ENCODE data around the gene ID3. TPM values are rescaled to one million over a fixed set of nuclear protein-coding genes. Genes with fewer than 3 reads are reported as not detected.

The ID3 gene
- total RNA-seq, 1 donor: 32.4 TPM

DNA sequence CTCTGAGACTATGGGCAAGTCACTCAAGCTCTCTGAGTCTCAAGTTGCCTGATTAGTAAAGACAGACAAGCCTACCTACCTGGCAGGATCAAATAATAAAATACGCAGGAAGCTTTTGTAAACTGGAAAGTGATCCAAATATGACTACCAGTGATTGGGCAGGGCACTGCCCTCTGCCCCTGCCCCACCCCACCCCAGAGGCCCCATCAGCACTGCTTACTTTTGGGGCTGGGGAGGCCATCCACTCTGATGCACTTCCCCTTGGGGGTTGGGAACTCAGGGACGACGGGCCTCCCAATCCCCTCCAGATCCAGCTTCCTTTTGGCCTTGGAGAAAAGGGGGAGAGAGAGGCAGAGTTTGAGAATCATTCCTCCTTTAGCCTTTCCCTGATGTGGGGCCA lies 35.1 kb downstream of the ID3 start:
- TF ChIP-seq, protein P1, sequence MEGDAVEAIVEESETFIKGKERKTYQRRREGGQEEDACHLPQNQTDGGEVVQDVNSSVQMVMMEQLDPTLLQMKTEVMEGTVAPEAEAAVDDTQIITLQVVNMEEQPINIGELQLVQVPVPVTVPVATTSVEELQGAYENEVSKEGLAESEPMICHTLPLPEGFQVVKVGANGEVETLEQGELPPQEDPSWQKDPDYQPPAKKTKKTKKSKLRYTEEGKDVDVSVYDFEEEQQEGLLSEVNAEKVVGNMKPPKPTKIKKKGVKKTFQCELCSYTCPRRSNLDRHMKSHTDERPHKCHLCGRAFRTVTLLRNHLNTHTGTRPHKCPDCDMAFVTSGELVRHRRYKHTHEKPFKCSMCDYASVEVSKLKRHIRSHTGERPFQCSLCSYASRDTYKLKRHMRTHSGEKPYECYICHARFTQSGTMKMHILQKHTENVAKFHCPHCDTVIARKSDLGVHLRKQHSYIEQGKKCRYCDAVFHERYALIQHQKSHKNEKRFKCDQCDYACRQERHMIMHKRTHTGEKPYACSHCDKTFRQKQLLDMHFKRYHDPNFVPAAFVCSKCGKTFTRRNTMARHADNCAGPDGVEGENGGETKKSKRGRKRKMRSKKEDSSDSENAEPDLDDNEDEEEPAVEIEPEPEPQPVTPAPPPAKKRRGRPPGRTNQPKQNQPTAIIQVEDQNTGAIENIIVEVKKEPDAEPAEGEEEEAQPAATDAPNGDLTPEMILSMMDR (IDR thresholded peaks at IDR 0.05; ENCODE audit: insufficient read depth, low read depth, low read length): no peak
- DNase-seq (ENCODE audit: low read depth): no peak
- H3K4me3 ChIP-seq (ENCODE audit: low read depth, low read length): no peak overlapping the region

DNA sequence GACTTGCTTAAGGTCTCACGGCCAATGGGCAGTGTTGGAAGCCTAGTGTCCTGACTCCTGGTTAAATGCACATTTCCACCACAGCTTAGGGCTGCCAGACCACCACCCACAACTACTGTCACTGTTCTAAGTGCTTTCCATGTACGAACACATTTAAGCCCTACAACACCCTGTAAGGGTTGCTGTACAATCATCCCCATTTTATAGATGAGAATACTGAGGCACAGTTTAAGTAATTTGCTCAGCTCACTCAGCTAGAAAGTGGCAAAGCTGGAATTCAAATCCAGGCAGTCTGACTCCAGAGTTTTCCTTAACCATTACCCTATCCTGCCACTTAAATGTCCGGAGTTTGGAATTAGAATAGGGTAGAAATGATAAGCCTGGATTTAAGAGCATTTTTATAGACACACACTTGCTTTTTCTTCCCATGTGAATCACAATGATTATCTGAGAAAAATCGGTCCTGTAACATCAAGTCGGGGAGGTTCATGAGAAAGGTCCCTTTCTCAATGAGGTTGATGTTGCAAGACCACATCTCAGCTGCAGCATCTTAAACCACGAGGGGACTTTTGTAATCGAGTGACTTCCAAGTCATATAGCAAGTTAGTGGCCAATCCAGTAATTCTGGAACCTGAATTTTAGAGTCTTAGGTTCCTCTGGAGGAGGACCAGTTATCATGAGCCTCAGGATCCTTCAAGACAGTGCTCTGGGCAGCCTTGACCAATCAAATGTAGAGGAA lies 36.9 kb downstream of the ID3 start:
- TF ChIP-seq, protein P1 (IDR thresholded peaks at IDR 0.05; ENCODE audit: insufficient read depth, low read depth, low read length): no peak
- no peak overlapping the region for H3K4me3 ChIP-seq (ENCODE audit: low read depth, low read length)
- DNase-seq (ENCODE audit: low read depth): peak; percentile 78

DNA sequence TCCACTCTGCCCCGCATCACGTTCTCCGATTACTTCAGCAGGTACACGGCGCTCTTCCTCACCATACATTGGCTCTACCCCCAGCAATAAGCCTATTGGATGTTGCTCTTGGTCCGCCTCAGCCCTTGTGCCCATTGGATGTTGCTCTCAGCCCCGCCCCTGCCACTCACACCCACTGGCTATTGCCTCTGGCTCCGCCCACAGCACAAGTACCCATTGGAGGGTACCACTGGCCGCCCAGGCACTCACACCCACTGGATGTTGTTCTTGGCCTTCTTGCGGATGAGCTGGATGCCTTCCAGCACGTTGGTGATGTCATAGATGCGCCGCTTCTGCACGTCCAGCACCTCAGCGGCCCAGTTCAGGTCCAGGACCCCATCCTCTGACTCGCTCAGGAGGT lies 37.7 kb downstream of the ID3 start:
- no peak overlapping the region for H3K4me3 ChIP-seq (ENCODE audit: low read depth, low read length)
- DNase-seq (ENCODE audit: low read depth): no peak
- TF ChIP-seq, protein P1 (IDR thresholded peaks at IDR 0.05; ENCODE audit: insufficient read depth, low read depth, low read length): no peak

DNA sequence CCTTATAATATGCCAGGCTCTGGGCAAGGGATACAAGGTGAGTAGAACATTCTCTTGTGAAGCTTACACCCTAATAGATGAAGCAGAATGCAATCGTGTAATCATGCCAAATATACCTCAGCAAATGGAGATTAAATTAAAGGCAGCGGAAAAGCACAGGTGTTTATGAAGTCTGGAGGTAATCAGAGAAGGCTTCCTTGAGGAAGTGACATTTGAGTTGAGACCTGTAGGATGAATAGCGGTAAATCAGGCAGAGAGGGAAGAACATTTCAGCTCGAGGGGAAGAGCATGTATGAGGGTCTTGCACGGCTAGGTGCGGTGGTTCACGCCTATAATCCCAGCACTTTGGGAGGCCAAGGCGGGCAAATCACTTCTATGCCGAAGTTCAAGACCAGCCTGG lies 41.7 kb downstream of the ID3 start:
- H3K4me3 ChIP-seq (ENCODE audit: low read depth, low read length): no peak overlapping the region
- no peak for DNase-seq (ENCODE audit: low read depth)
- TF ChIP-seq, protein P1 (IDR thresholded peaks at IDR 0.05; ENCODE audit: insufficient read depth, low read depth, low read length): no peak

- DNase-seq (ENCODE audit: low read depth): no peak
- TF ChIP-seq, protein P1 (IDR thresholded peaks at IDR 0.05; ENCODE audit: insufficient read depth, low read depth, low read length): no peak
These were observed 43.4 kb downstream of the ID3 start for GRCh38 chr1:23515905-23516304.

DNA sequence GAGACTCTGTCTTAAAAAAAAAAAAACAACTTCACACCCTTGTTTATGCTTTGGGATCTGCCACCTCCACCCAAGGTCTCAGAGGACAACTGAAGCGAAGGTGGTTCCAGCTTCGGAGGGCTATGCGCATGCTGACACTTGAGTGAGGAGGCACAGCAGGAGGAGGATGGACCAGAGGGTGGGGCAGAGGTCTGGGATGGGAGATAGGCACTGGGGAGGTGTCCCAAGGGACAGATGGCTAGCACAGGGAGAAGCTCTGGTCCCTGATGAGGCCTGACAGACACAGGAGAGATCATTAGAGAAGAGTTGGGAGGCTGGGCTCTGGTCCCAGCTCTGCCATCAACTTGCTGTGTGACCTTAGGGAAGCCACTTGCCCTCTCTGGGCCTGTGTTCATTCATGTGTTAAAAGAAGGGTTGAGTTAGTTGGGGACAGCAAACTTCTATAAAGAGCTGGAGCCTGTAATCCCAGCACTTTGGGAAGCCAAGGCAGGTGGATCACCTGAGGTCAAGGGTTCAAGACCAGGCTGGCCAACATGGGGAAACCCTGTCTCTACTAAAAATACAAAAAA lies 45.1 kb downstream of the ID3 start:
- no peak for DNase-seq (ENCODE audit: low read depth)
- TF ChIP-seq, protein P1 (IDR thresholded peaks at IDR 0.05; ENCODE audit: insufficient read depth, low read depth, low read length): no peak
- H3K4me3 ChIP-seq (ENCODE audit: low read depth, low read length): no peak overlapping the region

More at GRCh38 chr1:23515905-23516304, 43.4 kb downstream of the ID3 start:
- H3K4me3 ChIP-seq (ENCODE audit: low read depth, low read length): no peak overlapping the region

Measured in fibroblast of villous mesenchyme (primary cell).